GM18870 (cell line): ENCODE measurements around the gene ABCD1.
"Not testable (repeated sequence)": the region's sequence is repeated elsewhere in the genome, so short reads cannot be mapped to it uniquely, and the experiment has no call there.

Experiments
- ATAC-seq: cut with Tn5 transposase; IDR thresholded peaks from one replicate; pipeline ENCODE4 v1.9.1; 2021; ENCODE audit warnings: moderate library complexity; ENCODE audit not compliant: unreplicated experiment

The ABCD1 gene

GRCh38 chrX:153694256-153694655 lies 30.4 kb upstream of the ABCD1 start:
- not testable (repeated sequence) for ATAC-seq

GRCh38 chrX:153694687-153695270 lies 29.9 kb upstream of the ABCD1 start:
- no peak for ATAC-seq

- no peak for ATAC-seq
These were observed 28.6 kb upstream of the ABCD1 start for GRCh38 chrX:153696100-153696499.

- not testable (repeated sequence) for ATAC-seq
These were observed 28.1 kb upstream of the ABCD1 start for GRCh38 chrX:153696538-153696937.

- ATAC-seq, result not testable (repeated sequence)
These were observed 27.5 kb upstream of the ABCD1 start for GRCh38 chrX:153696986-153697722.

GRCh38 chrX:153697924-153698865 lies 26.5 kb upstream of the ABCD1 start:
- ATAC-seq, result no peak

- not testable (repeated sequence) for ATAC-seq
These were observed 25.4 kb upstream of the ABCD1 start for GRCh38 chrX:153699210-153699783.

GRCh38 chrX:153699784-153700371 lies 24.8 kb upstream of the ABCD1 start:
- not testable (repeated sequence) for ATAC-seq

- no peak for ATAC-seq
These were observed 24.2 kb upstream of the ABCD1 start for GRCh38 chrX:153700376-153700945.

GRCh38 chrX:153700967-153701366 lies 23.7 kb upstream of the ABCD1 start:
- ATAC-seq, result no peak

- ATAC-seq, result no peak
These were observed 22.9 kb upstream of the ABCD1 start for GRCh38 chrX:153701706-153702105.

- ATAC-seq, result no peak
These were observed 22.2 kb upstream of the ABCD1 start for GRCh38 chrX:153702336-153703035.

GRCh38 chrX:153703036-153703370 lies 21.7 kb upstream of the ABCD1 start:
- no peak for ATAC-seq

GRCh38 chrX:153704021-153704526 lies 20.6 kb upstream of the ABCD1 start:
- ATAC-seq, result no peak

- not testable (repeated sequence) for ATAC-seq
These were observed 19.8 kb upstream of the ABCD1 start for GRCh38 chrX:153704631-153705402.

GRCh38 chrX:153705403-153706060 lies 19.1 kb upstream of the ABCD1 start:
- not testable (repeated sequence) for ATAC-seq

- no peak for ATAC-seq
These were observed 17.9 kb upstream of the ABCD1 start for GRCh38 chrX:153706799-153707198.

- ATAC-seq, result no peak
These were observed 17.2 kb upstream of the ABCD1 start for GRCh38 chrX:153707406-153707805.
